OCI-LY7 (cell line): ENCODE measurements around the gene HHIPL2. TPM values are rescaled to one million over a fixed set of nuclear protein-coding genes. Genes with fewer than 3 reads are reported as not detected.

Source experiments
- BruUV-seq: library from RNA; stranded (reverse); fragments of 400-500 nt; replicated peaks from 2 replicates; lab custom pipeline; 2021; lab: Mats Ljungman, UMichigan
- CTCF ChIA-PET: fragments of 300-600 bp; sonication (Branson Sonifier 250); formaldehyde crosslinking; loops from one replicate; lab custom pipeline; 2022; ENCODE audit warnings: antibody characterized with exemption; ENCODE audit not compliant: unreplicated experiment; lab: Charles Lee
- POLR2A ChIA-PET: fragments of 300-600 bp; sonication (Branson Sonifier 250); formaldehyde crosslinking; loops from one replicate; lab custom pipeline; 2022; ENCODE audit warnings: antibody characterized with exemption; lab: Charles Lee
- DNase-seq: peaks from one replicate; pipeline ENCODE4 v3.0.0-alpha.2; 2015; ENCODE audit warnings: low spot score
- H2AFZ ChIP-seq: fragments of 200-600 bp; sonication (generic), shearing (Covaris generic); 2 replicates; pipeline ENCODE4 v1.6.1; 2014; ENCODE audit warnings: mild to moderate bottlenecking, antibody characterized with exemption, low read length, moderate library complexity
- H3K27ac ChIP-seq: fragments of 200-600 bp; sonication (generic); 2 replicates; pipeline ENCODE4 v1.5.1; 2014; ENCODE audit warnings: mixed run types, low read depth, mild to moderate bottlenecking, moderate library complexity, low read length, inconsistent platforms; ENCODE audit not compliant: poor library complexity, severe bottlenecking
- H3K36me3 ChIP-seq: fragments of 200-600 bp; sonication (generic); 2 replicates; pipeline ENCODE4 v1.6.1; 2014; ENCODE audit warnings: mild to moderate bottlenecking, antibody characterized with exemption, low read length, moderate library complexity, mixed read lengths; ENCODE audit not compliant: insufficient read depth
- H3K4me1 ChIP-seq: fragments of 200-600 bp; sonication (generic); 2 replicates; pipeline ENCODE4 v1.5.1; 2014; ENCODE audit warnings: mild to moderate bottlenecking, low read length; ENCODE audit not compliant: insufficient read depth, poor library complexity, severe bottlenecking
- H3K4me2 ChIP-seq: fragments of 200-600 bp; sonication (generic); 2 replicates; pipeline ENCODE4 v1.6.1; 2014; ENCODE audit warnings: mild to moderate bottlenecking, low read length
- H3K4me3 ChIP-seq: fragments of 200-600 bp; sonication (generic); 2 replicates; pipeline ENCODE4 v1.5.1; 2014; ENCODE audit warnings: mild to moderate bottlenecking, low read depth, low read length; ENCODE audit not compliant: poor library complexity, severe bottlenecking
- H3K79me2 ChIP-seq: fragments of 200-600 bp; sonication (generic); 2 replicates; pipeline ENCODE4 v1.6.1; 2016; ENCODE audit warnings: low read depth, mild to moderate bottlenecking, low read length, moderate library complexity, mixed read lengths; ENCODE audit not compliant: insufficient read depth
- H3K9me2 ChIP-seq: fragments of 200-600 bp; sonication (generic); 2 replicates; pipeline ENCODE4 v1.6.1; 2016; ENCODE audit warnings: mild to moderate bottlenecking, low read length, mixed read lengths; ENCODE audit not compliant: insufficient read depth
- H3K9me3 ChIP-seq: fragments of 200-600 bp; sonication (generic); 2 replicates; pipeline ENCODE4 v1.6.1; 2014; ENCODE audit warnings: mild to moderate bottlenecking, mixed run types, low read length, mixed read lengths
- H4K20me1 ChIP-seq: fragments of 200-600 bp; sonication (generic); 2 replicates; pipeline ENCODE4 v1.6.1; 2014; ENCODE audit warnings: mild to moderate bottlenecking, antibody characterized with exemption, low read length, moderate library complexity, mixed read lengths; ENCODE audit not compliant: insufficient read depth
- CTCF ChIP-seq: fragments of 200-600 bp; sonication (generic); conservative IDR thresholded peaks from 2 replicates; pipeline ENCODE4 v1.5.1; 2014; ENCODE audit warnings: mild to moderate bottlenecking, antibody characterized with exemption, low read length, moderate library complexity, mixed read lengths
- EZH2phosphoT487 ChIP-seq: fragments of 200-600 bp; sonication (generic); IDR thresholded peaks from 2 replicates; pipeline ENCODE4 v1.6.1; 2018; ENCODE audit warnings: low read depth, borderline replicate concordance, mild to moderate bottlenecking, mixed run types, antibody characterized with exemption, low read length, moderate library complexity, mixed read lengths
- intact Hi-C: fragments of 100-400 bp; cut with micrococcal nuclease; formaldehyde crosslinking; loops from one replicate; pipeline ENCODE4 v1.10.0; 2022; ENCODE audit not compliant: unreplicated experiment
- total RNA-seq, 2 experiments: library from RNA; depleted of rRNA in 1 of 2; stranded (reverse); fragments of >200 nt in 1 of 2; shearing (Covaris generic) in 1 of 2; gene quantifications; 2 replicates each; pipeline ENCODE4 v1.2.3, GENCODE V29; 2014 to 2022

The HHIPL2 gene
- total RNA-seq, 2 experiments from 2014 or later, result 0.92 TPM; not detected in 1

- no peak for DNase-seq
- Histone ChIP-seq H3K79me2 (no peaks in the 10 kb centered on the region), H3K27ac (no peak overlapping the region), H3K9me2 (no peaks in the 10 kb centered on the region), H3K36me3 (no peaks in the 10 kb centered on the region), H3K4me2 (no peak overlapping the region), H3K9me3 (no peaks in the 10 kb centered on the region), H2AFZ (no peak overlapping the region), H3K4me1 (no peaks in the 10 kb centered on the region), H3K4me3 (no peak overlapping the region), H4K20me1 (no peaks in the 10 kb centered on the region)
- intact Hi-C loops, result no loop called here
- no TSS peak for BruUV-seq
- ChIA-PET POLR2A (no interaction called here), CTCF (no interaction called here)
- TF ChIP-seq CTCF (no peak), EZH2phosphoT487 (no peak)
These were observed 7.3 kb downstream of the HHIPL2 start for GRCh38 chr1:222540598-222540995.

- BruUV-seq, result no TSS peak
- Histone ChIP-seq H3K4me3 (no peak overlapping the region), H3K79me2 (no peaks in the 10 kb centered on the region), H3K4me2 (no peak overlapping the region), H3K9me3 (no peaks in the 10 kb centered on the region), H3K4me1 (no peaks in the 10 kb centered on the region), H2AFZ (no peak overlapping the region), H3K27ac (no peak overlapping the region), H4K20me1 (no peaks in the 10 kb centered on the region), H3K9me2 (no peaks in the 10 kb centered on the region), H3K36me3 (no peaks in the 10 kb centered on the region)
- ChIA-PET POLR2A (no interaction called here), CTCF (no interaction called here)
- TF ChIP-seq CTCF (no peak), EZH2phosphoT487 (no peak)
- no peak for DNase-seq
- intact Hi-C loops, result no loop called here
These were observed 7.8 kb downstream of the HHIPL2 start for GRCh38 chr1:222539951-222540597.

GRCh38 chr1:222535455-222535854 is 12.4 kb downstream of the HHIPL2 start:
- BruUV-seq, result no TSS peak
- POLR2A ChIA-PET, result no interaction called here
- H3K4me1 ChIP-seq, result no peaks in the 10 kb centered on the region

More at GRCh38 chr1:222535455-222535854, 12.4 kb downstream of the HHIPL2 start:
- TF ChIP-seq EZH2phosphoT487, result no peak
- TF ChIP-seq CTCF, result no peak
- H4K20me1 ChIP-seq, result no peaks in the 10 kb centered on the region
- H3K9me2 ChIP-seq, result no peaks in the 10 kb centered on the region
- H3K9me3 ChIP-seq, result no peaks in the 10 kb centered on the region
- H3K4me2 ChIP-seq, result no peak overlapping the region
- no peak overlapping the region for H3K4me3 ChIP-seq
- CTCF ChIA-PET, result no interaction called here
- H3K27ac ChIP-seq, result no peak overlapping the region
- H2AFZ ChIP-seq, result no peak overlapping the region
- no peak for DNase-seq
- H3K79me2 ChIP-seq, result no peaks in the 10 kb centered on the region
- intact Hi-C loops, result no loop called here
- H3K36me3 ChIP-seq, result no peaks in the 10 kb centered on the region
